GM21786 (cell line): ENCODE results near the gene HOPX.
"Not testable (repeated sequence)": the region's sequence is repeated elsewhere in the genome, so short reads cannot be mapped to it uniquely, and the experiment has no call there.

Experiments
- ATAC-seq: cut with Tn5 transposase; IDR thresholded peaks from one replicate; pipeline ENCODE4 v1.9.1; 2021; ENCODE audit not compliant: unreplicated experiment

Gene HOPX

GRCh38 chr4:56630876-56631666, 50.0 kb downstream of the HOPX start:
- no peak for ATAC-seq

GRCh38 chr4:56628592-56628991, 52.5 kb downstream of the HOPX start:
- no peak for ATAC-seq

GRCh38 chr4:56627985-56628384, 53.1 kb downstream of the HOPX start:
- no peak for ATAC-seq

- ATAC-seq: no peak
Observed at GRCh38 chr4:56627375-56627774, 53.7 kb downstream of the HOPX start.

GRCh38 chr4:56626963-56627362, 54.1 kb downstream of the HOPX start:
- no peak for ATAC-seq

- ATAC-seq: no peak
Observed at GRCh38 chr4:56626420-56626819, 54.7 kb downstream of the HOPX start.

- ATAC-seq: no peak
Observed at GRCh38 chr4:56622176-56622575, 58.9 kb downstream of the HOPX start.

- no peak for ATAC-seq
Observed at GRCh38 chr4:56619816-56620215, 61.3 kb downstream of the HOPX start.

GRCh38 chr4:56619160-56619559, 61.9 kb downstream of the HOPX start:
- peak; percentile 48 for ATAC-seq

GRCh38 chr4:56618734-56619133, 62.4 kb downstream of the HOPX start:
- no peak for ATAC-seq

GRCh38 chr4:56613101-56613862, 67.8 kb downstream of the HOPX start:
- ATAC-seq: no peak

- no peak for ATAC-seq
Observed at GRCh38 chr4:56612282-56612681, 68.8 kb downstream of the HOPX start.

- no peak for ATAC-seq
Observed at GRCh38 chr4:56611501-56611900, 69.6 kb downstream of the HOPX start.

GRCh38 chr4:56610170-56610569, 70.9 kb downstream of the HOPX start:
- ATAC-seq: not testable (repeated sequence)

GRCh38 chr4:56607926-56608325, 73.2 kb downstream of the HOPX start:
- ATAC-seq: no peak

GRCh38 chr4:56606385-56606784, 74.7 kb downstream of the HOPX start:
- ATAC-seq: no peak

GRCh38 chr4:56605464-56605863, 75.6 kb downstream of the HOPX start:
- ATAC-seq: not testable (repeated sequence)

GRCh38 chr4:56603297-56603696, 77.8 kb downstream of the HOPX start:
- ATAC-seq: no peak
